Transverse colon (tissue), 4 donors: Measurements from ENCODE around the gene ZBED6. TPM values are rescaled to one million over a fixed set of nuclear protein-coding genes. Genes with fewer than 3 reads are reported as not detected.
A peak's percentile ranks its signal among the peaks of the same experiment; 100 is the strongest.
"Not testable (repeated sequence)": the region's sequence is repeated elsewhere in the genome, so short reads cannot be mapped to it uniquely, and the experiment has no call there.

Source experiments
- DNase-seq: peaks from one replicate; pipeline ENCODE4 v3.0.0-alpha.2; 2019
- H3K27ac ChIP-seq, 4 donors: fragments of 200-600 bp; sonication (generic); 2 replicates each; pipeline ENCODE4 v1.5.1; 2016 to 2018; ENCODE audit warnings: inconsistent platforms in 4 of 4
- H3K27me3 ChIP-seq: fragments of 200-600 bp; sonication (generic); 2 replicates; pipeline ENCODE4 v1.5.1; 2017; ENCODE audit warnings: inconsistent platforms
- H3K36me3 ChIP-seq, 4 donors: fragments of 200-600 bp; sonication (generic); 2 replicates each; pipeline ENCODE4 v1.5.1; 2017 to 2019; ENCODE audit warnings: inconsistent platforms in 4 of 4
- H3K4me1 ChIP-seq, 4 donors: fragments of 200-600 bp; sonication (generic); 2 replicates each; pipeline ENCODE4 v1.5.1; 2017 to 2020; ENCODE audit warnings: inconsistent platforms in 4 of 4
- H3K4me3 ChIP-seq, 4 donors: fragments of 200-600 bp; sonication (generic); 1 replicate in 1 of 4; 2 replicates in 3 of 4; pipeline versions ENCODE4 v1.5.1 to v1.6.1; 2017 to 2019; ENCODE audit warnings: inconsistent platforms in 4 of 4
- H3K9me3 ChIP-seq, 2 donors: fragments of 200-600 bp; sonication (generic); 2 replicates each; pipeline ENCODE4 v1.5.1; 2017 to 2019; ENCODE audit warnings: inconsistent platforms in 2 of 2
- EP300 ChIP-seq: sonication (generic); formaldehyde crosslinking; IDR thresholded peaks from one replicate; pipeline ENCODE4 v1.6.1; 2017; ENCODE audit warnings: antibody characterized with exemption, low read depth
- POLR2A ChIP-seq: fragments of 450-650 bp; IDR thresholded peaks from one replicate; pipeline ENCODE4 v1.6.1; 2016; ENCODE audit warnings: antibody characterized with exemption, mild to moderate bottlenecking, moderate library complexity
- POLR2AphosphoS5 ChIP-seq, 3 donors: sonication (generic); formaldehyde crosslinking; IDR thresholded peaks; one replicate each; pipeline ENCODE4 v1.6.1; 2016; ENCODE audit warnings: antibody characterized with exemption in 3 of 3
- WGBS, 2 donors: methylation state at CpG; one replicate each; pipeline ENCODE4 v1.1.5; 2018; ENCODE audit warnings: low coverage in 1 of 2; 5-methylcytosine and 5-hydroxymethylcytosine counted together
- in situ Hi-C, 4 donors: fragments of 200-750 bp; cut with MboI; loops; one replicate each; pipeline versions ENCODE4 v1.15.0 to v1.15.1; 2017; ENCODE audit warnings: low sequenced_read_pairs in 3 of 4, low pct_ligation_motif_present in 1 of 4, low pct_unique_long_range_greater_than_20kb in 1 of 4
- intact Hi-C: fragments of 100-400 bp; cut with DNase I; formaldehyde crosslinking; loops from one replicate; pipeline ENCODE4 v1.15.1; 2023; ENCODE audit warnings: low total_unique reads
- total RNA-seq, 4 donors: library from RNA; depleted of rRNA; stranded (reverse); fragments of >200 nt; gene quantifications; one replicate each; pipeline ENCODE4 v1.1.0, GENCODE V29; 2016
- TF ChIP-seq, protein P1 (sequence below), 5 experiments: fragments of 200-600 bp in 3 of 5; fragments of 450-650 bp in 2 of 5; sonication (generic) in 3 of 5; IDR thresholded peaks; 1 replicate in 2 of 5; 2 replicates in 3 of 5; pipeline ENCODE4 v1.5.1; 2016 to 2017; ENCODE audit warnings: antibody characterized with exemption in 5 of 5, inconsistent platforms in 3 of 5, mild to moderate bottlenecking in 2 of 5, moderate library complexity in 1 of 5

The ZBED6 gene
- total RNA-seq, 4 donors from 2014 or later = 12.7 to 29.7 (median 23.6) TPM

DNA sequence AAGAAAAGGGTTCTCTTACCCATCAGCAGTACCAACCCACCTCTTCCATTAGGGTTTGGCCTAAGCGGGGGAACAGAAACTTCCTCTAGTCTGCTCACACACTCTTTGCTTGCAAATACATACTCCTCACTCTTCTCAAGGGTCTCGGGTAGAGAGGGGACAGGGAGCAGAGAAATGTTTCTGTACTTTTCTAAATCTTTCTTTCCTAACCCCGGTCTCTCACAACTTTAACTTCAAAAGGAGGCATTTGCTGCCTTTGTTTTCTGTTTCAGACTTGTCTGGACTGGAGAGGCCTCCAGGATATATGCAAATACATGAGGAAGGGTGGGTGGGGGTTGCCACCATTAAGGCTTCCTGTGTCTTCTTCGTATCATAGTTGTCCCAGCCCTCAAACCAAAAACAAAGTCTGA is 41.0 kb upstream of the ZBED6 start:
- in situ Hi-C loops = no loop called here
- 82 to 83% methylated on average over 4 of the region's 4 CpGs for WGBS, 2 donors
- no peaks in the 10 kb centered on the region for H3K27me3 ChIP-seq
- H3K9me3 ChIP-seq = no peaks in the 10 kb centered on the region
- DNase-seq = peak; percentile 43
- H3K4me3 ChIP-seq = no peak overlapping the region
- no peaks in the 10 kb centered on the region for H3K36me3 ChIP-seq
- H3K4me1 ChIP-seq = peaks cover 0 to 5% (median 0%) of the 10 kb centered on the region in 4 donors
- TF ChIP-seq, protein P1, sequence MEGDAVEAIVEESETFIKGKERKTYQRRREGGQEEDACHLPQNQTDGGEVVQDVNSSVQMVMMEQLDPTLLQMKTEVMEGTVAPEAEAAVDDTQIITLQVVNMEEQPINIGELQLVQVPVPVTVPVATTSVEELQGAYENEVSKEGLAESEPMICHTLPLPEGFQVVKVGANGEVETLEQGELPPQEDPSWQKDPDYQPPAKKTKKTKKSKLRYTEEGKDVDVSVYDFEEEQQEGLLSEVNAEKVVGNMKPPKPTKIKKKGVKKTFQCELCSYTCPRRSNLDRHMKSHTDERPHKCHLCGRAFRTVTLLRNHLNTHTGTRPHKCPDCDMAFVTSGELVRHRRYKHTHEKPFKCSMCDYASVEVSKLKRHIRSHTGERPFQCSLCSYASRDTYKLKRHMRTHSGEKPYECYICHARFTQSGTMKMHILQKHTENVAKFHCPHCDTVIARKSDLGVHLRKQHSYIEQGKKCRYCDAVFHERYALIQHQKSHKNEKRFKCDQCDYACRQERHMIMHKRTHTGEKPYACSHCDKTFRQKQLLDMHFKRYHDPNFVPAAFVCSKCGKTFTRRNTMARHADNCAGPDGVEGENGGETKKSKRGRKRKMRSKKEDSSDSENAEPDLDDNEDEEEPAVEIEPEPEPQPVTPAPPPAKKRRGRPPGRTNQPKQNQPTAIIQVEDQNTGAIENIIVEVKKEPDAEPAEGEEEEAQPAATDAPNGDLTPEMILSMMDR (IDR thresholded peaks at IDR 0.05) = no peak
- TF ChIP-seq POLR2A = no peak
- H3K27ac ChIP-seq = peak overlapping the region in 2 of 4 donors; percentile 29 to 35
- intact Hi-C loops = no loop called here

DNA sequence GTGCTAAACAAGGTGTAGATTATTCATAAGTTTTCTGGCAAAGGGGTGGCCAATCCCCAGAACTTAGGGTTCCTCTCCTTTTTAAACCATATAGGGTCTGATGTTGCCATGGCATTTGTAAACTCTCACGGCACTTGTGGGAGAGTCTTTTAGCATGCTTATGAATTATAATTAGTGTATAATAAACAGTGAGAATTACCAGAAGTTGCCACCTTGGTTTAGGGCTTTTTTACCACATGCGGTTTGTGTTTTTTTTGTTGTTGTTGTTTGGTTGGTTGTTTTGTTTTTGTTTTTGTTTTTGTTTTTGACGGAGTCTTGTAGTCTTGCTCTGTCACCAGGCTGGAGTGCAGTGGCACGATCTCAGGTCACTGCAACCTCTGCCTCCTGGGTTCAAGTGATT is 39.4 kb upstream of the ZBED6 start:
- in situ Hi-C loops = no loop called here
- no peak overlapping the region for H3K27ac ChIP-seq
- 75 to 91% methylated on average over 4 of the region's 4 CpGs for WGBS, 2 donors

DNA sequence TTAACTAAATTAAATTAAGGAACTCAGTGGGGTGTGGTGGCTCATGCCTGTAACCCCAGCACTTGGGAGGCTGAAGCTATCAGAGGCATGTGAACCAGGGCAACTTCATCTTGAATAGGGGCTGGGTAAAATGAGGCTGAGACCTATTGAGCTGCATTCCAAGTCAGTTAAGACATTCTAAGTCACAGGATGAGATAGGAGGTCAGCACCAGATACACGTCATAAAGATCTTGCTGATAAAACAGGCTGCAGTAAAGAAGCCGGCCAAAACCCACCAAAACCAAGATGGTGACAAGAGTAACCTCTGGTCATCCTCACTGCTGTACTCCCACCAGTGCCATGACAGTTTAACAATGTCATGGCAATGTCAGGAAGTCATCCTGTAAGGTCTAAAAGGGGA is 36.7 kb upstream of the ZBED6 start:
- H3K27ac ChIP-seq, DNase-seq, H3K36me3 ChIP-seq, H3K27me3 ChIP-seq, intact Hi-C loops, in situ Hi-C loops, H3K9me3 ChIP-seq, H3K4me3 ChIP-seq, H3K4me1 ChIP-seq: not testable (repeated sequence)
- 86 to 100% methylated on average over 1 to 2 of the region's 2 CpGs for WGBS, 2 donors

More for the DNA sequence above, 39.4 kb upstream of the ZBED6 start:
- Histone ChIP-seq H3K36me3 (no peaks in the 10 kb centered on the region), H3K9me3 (no peaks in the 10 kb centered on the region), H3K4me3 (no peak overlapping the region), H3K27me3 (no peaks in the 10 kb centered on the region), H3K4me1 (peaks cover 0 to 2% (median 0%) of the 10 kb centered on the region in 4 donors)
- TF ChIP-seq, protein P1 (IDR thresholded peaks at IDR 0.05) = no peak
- TF ChIP-seq POLR2A = no peak
- no peak for TF ChIP-seq POLR2AphosphoS5 (IDR thresholded peaks at IDR 0.05)
- TF ChIP-seq EP300 = no peak
- intact Hi-C loops = no loop called here
- DNase-seq = no peak

DNA sequence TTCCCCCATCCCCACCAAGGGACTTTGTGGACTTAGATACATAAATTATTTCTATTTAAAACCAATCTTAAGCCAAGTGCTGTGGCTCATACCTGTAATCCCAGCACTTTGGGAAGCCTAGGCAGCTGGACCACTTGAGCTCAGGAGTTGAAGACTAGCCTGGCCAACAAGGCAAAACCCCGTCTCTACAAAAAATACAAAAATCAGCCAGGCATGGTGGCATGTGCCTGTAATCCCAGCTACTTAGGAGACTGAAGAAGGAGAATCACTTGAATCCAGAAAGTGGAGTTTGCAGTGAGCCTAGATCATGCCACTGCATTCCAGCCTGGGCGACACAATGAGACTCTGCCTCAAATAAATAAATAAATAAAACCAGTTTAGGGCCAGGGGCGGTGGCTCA is 34.9 kb upstream of the ZBED6 start:
- Histone ChIP-seq H3K9me3 (no peaks in the 10 kb centered on the region), H3K4me1 (no peaks in the 10 kb centered on the region), H3K27me3 (no peaks in the 10 kb centered on the region), H3K4me3 (no peak overlapping the region), H3K27ac (no peak overlapping the region), H3K36me3 (no peaks in the 10 kb centered on the region)
- no peak for DNase-seq
- in situ Hi-C loops = no loop called here
- TF ChIP-seq POLR2A = no peak
- no peak for TF ChIP-seq POLR2AphosphoS5 (IDR thresholded peaks at IDR 0.05)
- no peak for TF ChIP-seq EP300
- TF ChIP-seq, protein P1 (IDR thresholded peaks at IDR 0.05) = no peak
- intact Hi-C loops = no loop called here
- 98% methylated on average over 3 of the region's 3 CpGs; no CpG with 5 or more reads in 1 of the 2 donors for WGBS, 2 donors

DNA sequence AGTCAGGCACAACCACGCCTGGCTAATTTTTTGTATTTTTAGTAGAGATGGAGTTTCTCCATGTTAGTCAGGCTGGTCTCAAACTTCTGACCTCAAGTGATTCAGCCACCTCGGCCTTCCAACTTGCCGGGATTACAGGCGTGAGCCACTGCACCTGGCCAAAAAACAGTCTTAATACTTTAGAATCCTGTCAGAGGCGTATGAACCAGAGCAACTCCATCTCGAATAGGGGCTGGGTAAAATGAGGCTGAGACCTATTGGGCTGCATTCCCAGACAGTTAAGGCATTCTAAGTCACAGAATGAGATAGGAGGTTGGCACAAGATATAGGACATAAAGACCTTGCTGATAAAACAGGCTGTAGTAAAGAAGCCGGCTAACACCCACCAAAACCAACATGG is 33.5 kb upstream of the ZBED6 start:
- intact Hi-C loops, H3K9me3 ChIP-seq, H3K36me3 ChIP-seq, H3K27me3 ChIP-seq, DNase-seq, in situ Hi-C loops, H3K27ac ChIP-seq, H3K4me1 ChIP-seq, H3K4me3 ChIP-seq: not testable (repeated sequence)
- 92 to 94% methylated on average over 5 to 7 of the region's 7 CpGs for WGBS, 2 donors
